DND-41 (cell line): ENCODE measurements around the gene IQGAP3.

ENCODE experiments used
- ATAC-seq: fragments of 200-7000 bp; cut with Tn5 transposase; 3 replicates; pipeline ENCODE4 v1.9.1; 2021; ENCODE audit warnings: low read depth; ENCODE audit not compliant: insufficient read depth
- DNase-seq: peaks from one replicate; pipeline ENCODE4 v3.0.0-alpha.2; 2020
- H2AFZ ChIP-seq: 2 replicates; pipeline ENCODE4 v1.6.0; 2012; ENCODE audit warnings: low read depth, low read length
- H3K27ac ChIP-seq: 2 replicates; pipeline ENCODE4 v1.5.1; 2012; ENCODE audit warnings: low read length, inconsistent platforms
- H3K27me3 ChIP-seq: fragments of 200-600 bp; sonication (generic); 2 replicates; pipeline ENCODE4 v1.6.0; 2012; ENCODE audit warnings: low read length, mild to moderate bottlenecking, inconsistent platforms; ENCODE audit not compliant: insufficient read depth, poor library complexity
- H3K36me3 ChIP-seq: 2 replicates; pipeline ENCODE4 v1.5.1; 2012; ENCODE audit warnings: low read length, inconsistent platforms; ENCODE audit not compliant: insufficient read depth
- H3K4me1 ChIP-seq: 2 replicates; pipeline ENCODE4 v1.5.1; 2012; ENCODE audit warnings: mild to moderate bottlenecking, low read length; ENCODE audit not compliant: insufficient read depth
- H3K4me2 ChIP-seq: 2 replicates; pipeline ENCODE4 v1.6.0; 2012; ENCODE audit warnings: mild to moderate bottlenecking, moderate library complexity, low read length, inconsistent platforms; ENCODE audit not compliant: insufficient read depth
- H3K4me3 ChIP-seq, 2 experiments: fragments of 200-600 bp in 1 of 2; shearing (Covaris generic) in 1 of 2; 2 replicates each; pipeline ENCODE4 v1.5.1; 2012 to 2016; ENCODE audit warnings: inconsistent platforms in 2 of 2, low read length in 2 of 2, mild to moderate bottlenecking in 2 of 2, low read depth in 1 of 2, moderate library complexity in 1 of 2
- H3K79me2 ChIP-seq: 2 replicates; pipeline ENCODE4 v1.6.0; 2012; ENCODE audit warnings: low read length, inconsistent platforms; ENCODE audit not compliant: insufficient read depth
- H3K9ac ChIP-seq: 2 replicates; pipeline ENCODE4 v1.6.0; 2012; ENCODE audit warnings: low read depth, mild to moderate bottlenecking, inconsistent platforms, low read length, moderate library complexity
- H3K9me3 ChIP-seq: 2 replicates; pipeline ENCODE4 v1.5.1; 2012; ENCODE audit warnings: low read length, moderate library complexity, mild to moderate bottlenecking, inconsistent platforms; ENCODE audit not compliant: insufficient read depth, severe bottlenecking
- H4K20me1 ChIP-seq: 2 replicates; pipeline ENCODE4 v1.6.0; 2012; ENCODE audit warnings: low read length; ENCODE audit not compliant: insufficient read depth
- EZH2 ChIP-seq: IDR thresholded peaks from 3 replicates; pipeline ENCODE4 v1.6.1; 2012; ENCODE audit warnings: borderline replicate concordance, low read depth, mild to moderate bottlenecking, moderate library complexity, low read length, inconsistent platforms; ENCODE audit not compliant: severe bottlenecking
- TF ChIP-seq, protein P1 (sequence below): IDR thresholded peaks from 2 replicates; pipeline ENCODE4 v1.5.1; 2012; ENCODE audit warnings: borderline replicate concordance, low read length, moderate library complexity, mild to moderate bottlenecking; ENCODE audit not compliant: poor library complexity, severe bottlenecking; ENCODE audit errors: extremely low read depth

Gene IQGAP3

DNA sequence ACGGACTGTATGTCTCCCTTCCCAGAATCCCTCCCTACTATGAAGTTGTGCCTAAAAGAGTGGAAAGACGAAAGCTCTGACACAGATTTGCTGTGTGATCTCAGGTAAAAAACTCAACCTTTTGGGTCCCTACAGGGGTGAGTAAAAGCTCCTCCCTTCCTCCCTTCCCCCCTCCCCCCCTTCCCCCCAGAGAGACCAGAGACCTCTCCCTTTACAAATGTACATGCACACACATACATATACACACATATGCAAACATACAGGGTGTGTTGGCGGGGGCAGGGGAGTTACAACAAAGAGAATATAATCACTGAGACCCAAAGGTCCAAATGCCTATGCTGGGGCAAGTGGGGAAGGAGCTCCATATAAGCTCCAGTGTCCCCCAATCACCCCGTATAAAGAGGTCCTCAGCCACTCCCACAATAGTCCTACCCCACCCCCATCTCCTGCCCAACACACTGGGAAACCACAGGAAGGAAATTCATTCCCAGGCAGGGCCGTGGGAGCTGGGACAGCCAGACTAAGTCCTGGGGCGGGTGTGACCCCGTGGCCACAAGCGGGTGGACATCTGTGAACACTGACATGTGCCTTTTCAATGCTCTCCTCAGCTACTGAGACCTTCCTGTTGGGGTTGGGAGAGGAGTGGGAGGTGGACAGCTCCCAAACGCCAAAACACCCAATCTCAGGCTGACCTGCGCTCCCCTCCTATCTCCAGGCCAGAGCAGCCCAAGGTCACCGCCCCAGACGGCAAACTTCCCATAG, 73.8 kb downstream of the IQGAP3 start:
- Histone ChIP-seq H3K9ac (peak overlapping the region; percentile 96), H3K27me3 (no peaks in the 10 kb centered on the region), H3K27ac (peak overlapping the region; percentile 55), H2AFZ (no peak overlapping the region), H3K36me3 (peaks cover 33% of the 10 kb centered on the region), H3K9me3 (no peaks in the 10 kb centered on the region), H3K79me2 (peaks cover 78% of the 10 kb centered on the region), H4K20me1 (peaks cover 59% of the 10 kb centered on the region), H3K4me1 (peaks cover 55% of the 10 kb centered on the region), H3K4me3 (peak overlapping the region; percentile 44 to 85; a peak in 3 of 4 replicates), H3K4me2 (peak overlapping the region; percentile 84)
- TF ChIP-seq EZH2, result no peak
- TF ChIP-seq, protein P1, sequence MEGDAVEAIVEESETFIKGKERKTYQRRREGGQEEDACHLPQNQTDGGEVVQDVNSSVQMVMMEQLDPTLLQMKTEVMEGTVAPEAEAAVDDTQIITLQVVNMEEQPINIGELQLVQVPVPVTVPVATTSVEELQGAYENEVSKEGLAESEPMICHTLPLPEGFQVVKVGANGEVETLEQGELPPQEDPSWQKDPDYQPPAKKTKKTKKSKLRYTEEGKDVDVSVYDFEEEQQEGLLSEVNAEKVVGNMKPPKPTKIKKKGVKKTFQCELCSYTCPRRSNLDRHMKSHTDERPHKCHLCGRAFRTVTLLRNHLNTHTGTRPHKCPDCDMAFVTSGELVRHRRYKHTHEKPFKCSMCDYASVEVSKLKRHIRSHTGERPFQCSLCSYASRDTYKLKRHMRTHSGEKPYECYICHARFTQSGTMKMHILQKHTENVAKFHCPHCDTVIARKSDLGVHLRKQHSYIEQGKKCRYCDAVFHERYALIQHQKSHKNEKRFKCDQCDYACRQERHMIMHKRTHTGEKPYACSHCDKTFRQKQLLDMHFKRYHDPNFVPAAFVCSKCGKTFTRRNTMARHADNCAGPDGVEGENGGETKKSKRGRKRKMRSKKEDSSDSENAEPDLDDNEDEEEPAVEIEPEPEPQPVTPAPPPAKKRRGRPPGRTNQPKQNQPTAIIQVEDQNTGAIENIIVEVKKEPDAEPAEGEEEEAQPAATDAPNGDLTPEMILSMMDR, result no peak
- no peak for DNase-seq
- no peak for ATAC-seq

DNA sequence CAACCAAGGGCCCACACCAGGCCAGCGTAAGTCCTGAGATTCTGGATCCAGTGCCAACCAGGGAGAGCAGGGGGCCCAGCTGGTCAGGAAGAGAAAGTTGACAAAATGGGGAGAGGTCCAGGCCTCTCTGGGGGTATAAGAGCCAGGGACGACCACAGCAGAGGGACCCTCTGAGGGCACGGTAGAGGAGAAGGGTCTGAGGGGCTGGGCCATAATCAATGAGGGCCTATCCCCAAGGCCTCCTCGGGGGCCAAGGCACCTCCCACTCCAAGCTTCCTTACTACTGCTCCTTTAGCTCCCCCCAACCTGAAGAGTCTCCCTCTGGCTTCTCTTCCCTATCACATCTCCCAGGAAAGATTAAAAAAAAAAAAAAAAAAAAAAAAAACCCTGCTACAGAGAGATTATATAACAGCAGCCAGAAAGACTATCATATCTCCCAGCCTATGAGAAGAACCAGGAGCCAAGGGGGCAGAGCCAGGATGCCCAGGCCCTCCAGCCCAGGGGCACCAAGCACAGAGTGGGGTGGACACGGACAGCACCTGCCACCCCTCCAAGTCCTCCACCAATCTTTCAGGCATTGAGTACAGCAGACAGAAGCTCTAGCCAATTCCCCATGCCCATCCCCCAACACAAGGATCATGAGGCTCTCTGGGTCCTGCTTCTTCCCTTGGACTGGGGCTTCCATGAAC, 74.5 kb downstream of the IQGAP3 start:
- Histone ChIP-seq H3K27ac (0 out of 2 replicates have a peak overlapping the region, but pooled peaks have one; percentile 8), H3K4me3 (no peak overlapping the region), H3K27me3 (no peaks in the 10 kb centered on the region), H3K79me2 (peaks cover 85% of the 10 kb centered on the region), H3K9me3 (no peaks in the 10 kb centered on the region), H3K36me3 (peaks cover 33% of the 10 kb centered on the region), H3K4me2 (peak overlapping the region; percentile 84), H3K4me1 (peaks cover 48% of the 10 kb centered on the region), H4K20me1 (peaks cover 66% of the 10 kb centered on the region), H2AFZ (no peak overlapping the region), H3K9ac (no peak overlapping the region)
- no peak for ATAC-seq
- no peak for DNase-seq
- TF ChIP-seq, protein P1, result no peak
- TF ChIP-seq EZH2, result no peak

- H3K4me3 ChIP-seq, result no peak overlapping the region
- no peak for ATAC-seq
- H3K36me3 ChIP-seq, result peaks cover 33% of the 10 kb centered on the region
- H4K20me1 ChIP-seq, result peaks cover 73% of the 10 kb centered on the region
- TF ChIP-seq, protein P1, result no peak
- no peak for TF ChIP-seq EZH2
- peak overlapping the region; percentile 84; the same call in 1 of the 2 replicates for H3K4me2 ChIP-seq
- 0 out of 2 replicates have a peak overlapping the region, but pooled peaks have one; percentile 8 for H3K27ac ChIP-seq
- H3K79me2 ChIP-seq, result peaks cover 89% of the 10 kb centered on the region
- DNase-seq, result no peak
- no peaks in the 10 kb centered on the region for H3K9me3 ChIP-seq
- H3K27me3 ChIP-seq, result no peaks in the 10 kb centered on the region
- no peak overlapping the region for H2AFZ ChIP-seq
- H3K4me1 ChIP-seq, result peaks cover 41% of the 10 kb centered on the region
- no peak overlapping the region for H3K9ac ChIP-seq
These were observed 75.2 kb downstream of the IQGAP3 start for GRCh38 chr1:156497078-156497742.
